AG08396 (cell line): ENCODE data around the gene XYLT1.

Experiments
- DNase-seq: peaks from one replicate; pipeline ENCODE4 v3.0.0; 2012; ENCODE audit warnings: low spot score, mixed read lengths

The XYLT1 gene

DNA sequence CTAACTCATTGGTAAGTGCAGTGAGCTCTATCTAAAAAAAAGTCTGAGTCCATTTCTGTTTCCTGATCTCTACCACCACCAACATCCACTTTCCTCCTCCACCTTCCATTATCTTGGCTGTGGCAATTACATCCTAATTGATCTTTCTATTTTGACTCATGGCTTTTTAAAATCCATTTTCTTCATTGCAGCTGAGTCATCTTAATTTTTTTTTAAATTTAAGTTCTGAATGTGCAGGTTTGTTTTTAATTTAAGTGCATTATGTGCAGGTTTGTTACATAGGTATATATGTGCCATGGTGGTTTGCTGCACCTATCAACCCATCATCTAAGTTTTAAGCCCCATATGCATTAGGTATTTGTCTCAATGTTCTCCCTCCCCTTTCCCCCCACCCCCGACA is 390.7 kb downstream of the XYLT1 start:
- DNase-seq = no peak

GRCh38 chr16:17078931-17079631 is 391.7 kb downstream of the XYLT1 start:
- DNase-seq = no peak

GRCh38 chr16:17076818-17077498 is 393.8 kb downstream of the XYLT1 start:
- no peak for DNase-seq

DNA sequence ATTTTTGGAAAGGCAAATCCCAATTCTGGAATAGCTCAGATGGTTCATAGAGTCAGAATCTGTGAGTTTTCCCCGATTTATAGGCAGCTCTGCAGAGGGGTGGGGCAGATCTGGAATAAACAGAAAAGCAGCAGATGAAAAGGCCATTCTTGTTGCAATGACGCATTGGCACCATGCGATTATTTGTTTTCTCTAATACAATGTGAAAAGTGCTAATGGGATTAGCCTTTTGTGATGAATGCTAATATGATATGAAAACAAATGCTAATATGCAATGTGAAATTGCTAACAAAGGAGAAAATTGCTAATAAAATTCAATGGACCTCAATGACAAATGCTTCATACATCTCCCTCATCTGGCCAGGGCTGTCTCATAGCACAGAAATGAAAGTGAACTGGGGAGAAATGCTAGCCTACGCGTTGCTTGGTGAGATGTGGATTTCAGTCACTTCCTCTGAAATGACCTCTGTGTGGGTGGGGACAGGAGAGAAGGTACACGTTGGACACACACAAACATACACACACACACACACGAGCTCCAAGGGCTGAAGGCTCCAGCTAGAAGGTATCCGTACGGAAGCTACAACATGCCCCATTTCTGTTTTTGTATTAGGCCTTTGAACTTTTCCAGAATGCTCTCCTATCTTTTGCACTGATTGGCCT is 394.5 kb downstream of the XYLT1 start:
- no peak for DNase-seq

DNA sequence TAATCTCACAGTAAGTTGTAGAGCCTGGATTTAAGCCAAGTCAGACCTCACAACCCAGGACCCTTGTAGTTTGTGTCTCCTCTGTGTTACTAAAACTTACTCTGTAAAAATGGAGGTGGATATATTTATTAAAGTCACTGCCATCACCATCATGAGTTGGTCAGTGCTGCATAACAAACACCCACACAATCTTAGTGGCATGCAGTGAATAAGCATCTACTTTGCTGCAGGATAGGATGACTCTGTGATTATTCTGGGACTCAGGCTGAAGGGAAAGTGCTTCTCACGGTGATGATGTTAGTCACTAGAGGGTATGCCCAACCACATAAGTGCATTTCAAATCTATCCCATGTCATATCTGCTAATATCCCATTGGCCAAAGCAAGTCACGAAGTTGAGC is 398.7 kb downstream of the XYLT1 start:
- DNase-seq = peak; percentile 39

- no peak for DNase-seq
Observed at GRCh38 chr16:17070882-17071592, 399.7 kb downstream of the XYLT1 start.

GRCh38 chr16:17069681-17070080 is 401.1 kb downstream of the XYLT1 start:
- DNase-seq = no peak

DNA sequence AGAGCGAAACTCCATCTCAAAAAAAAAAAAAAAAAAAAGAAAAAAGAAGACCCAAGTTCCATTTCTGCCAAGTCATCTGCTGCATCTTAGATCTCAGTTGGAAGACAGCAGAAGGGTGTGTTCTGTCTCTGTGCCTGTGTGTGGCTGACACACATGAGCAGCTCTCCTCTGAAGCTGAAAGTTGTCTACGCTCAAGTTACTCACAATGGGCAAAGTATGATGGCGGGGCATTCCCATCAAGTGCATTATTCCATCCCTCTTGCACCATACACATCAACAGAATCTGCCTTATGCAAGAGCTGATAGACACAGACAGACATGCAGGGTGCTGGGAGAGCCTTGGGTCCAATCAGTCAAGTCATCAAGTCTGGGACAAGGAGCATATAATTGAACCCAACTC is 402.2 kb downstream of the XYLT1 start:
- DNase-seq = no peak

- no peak for DNase-seq
Observed at GRCh38 chr16:17067882-17068281, 402.9 kb downstream of the XYLT1 start.

DNA sequence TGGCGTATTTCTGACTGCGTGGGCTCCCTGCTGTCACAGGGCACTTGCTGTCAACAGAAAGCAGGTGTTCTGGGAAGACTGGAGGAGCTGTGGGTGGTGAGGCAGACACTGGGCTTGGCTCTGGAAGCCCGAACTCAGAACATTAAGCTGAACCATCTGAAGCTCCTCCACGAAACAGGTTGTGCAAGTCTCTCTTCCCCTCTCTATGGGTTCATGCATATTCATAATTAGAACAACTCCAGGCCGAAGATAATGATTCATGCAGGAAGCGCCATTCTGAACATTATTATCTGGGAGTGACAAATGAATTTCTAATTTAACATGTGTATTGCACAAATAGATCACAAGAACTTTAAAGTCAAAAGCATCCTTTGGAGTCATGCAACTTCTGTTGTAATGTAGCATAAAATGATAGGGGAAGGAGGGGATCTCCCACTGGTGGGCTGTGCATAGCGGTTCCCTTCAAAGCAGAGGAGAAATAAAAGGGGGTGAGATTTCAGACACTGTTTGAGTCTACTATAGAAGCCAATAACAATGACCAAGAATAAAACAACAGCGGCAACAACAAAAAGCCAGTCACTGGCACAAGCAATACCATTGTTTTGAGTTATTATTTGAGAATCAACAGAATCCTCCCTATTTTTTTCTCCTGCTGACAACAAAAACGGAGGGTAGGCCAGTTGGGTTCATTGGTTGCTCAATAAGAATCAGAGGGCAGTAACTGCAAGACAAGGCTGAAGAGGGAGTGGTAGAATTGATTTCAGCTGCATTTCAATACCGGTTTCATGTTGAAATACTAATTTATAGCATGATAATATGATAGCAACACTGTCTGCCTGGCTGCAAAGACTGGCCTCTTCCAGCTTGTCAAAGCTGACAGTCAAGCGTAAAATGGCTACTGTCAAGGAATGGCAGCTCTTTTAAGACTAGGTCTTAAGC is 407.3 kb downstream of the XYLT1 start:
- DNase-seq = no peak

DNA sequence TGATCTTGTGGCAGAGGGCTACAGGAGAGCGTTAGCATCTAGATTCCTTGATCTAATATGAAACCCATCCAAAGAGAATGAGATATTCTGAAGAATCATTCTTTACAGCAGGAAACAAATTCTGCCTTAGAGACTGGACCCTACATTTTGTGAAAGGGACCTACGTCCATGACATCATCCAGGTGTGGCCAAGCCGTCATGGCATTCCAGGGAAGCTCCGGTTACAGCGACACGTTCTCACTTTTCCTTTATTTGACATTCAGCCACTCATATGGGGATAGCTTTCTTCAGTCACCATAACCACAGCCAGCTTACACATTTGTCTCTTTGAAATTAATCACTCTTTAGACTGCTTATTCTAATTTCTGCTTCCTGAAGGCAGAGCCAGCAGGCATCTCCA is 408.1 kb downstream of the XYLT1 start:
- no peak for DNase-seq

- DNase-seq = no peak
Observed at GRCh38 chr16:17061326-17061725, 409.4 kb downstream of the XYLT1 start.

GRCh38 chr16:17058471-17058870 is 412.3 kb downstream of the XYLT1 start:
- DNase-seq = no peak

DNA sequence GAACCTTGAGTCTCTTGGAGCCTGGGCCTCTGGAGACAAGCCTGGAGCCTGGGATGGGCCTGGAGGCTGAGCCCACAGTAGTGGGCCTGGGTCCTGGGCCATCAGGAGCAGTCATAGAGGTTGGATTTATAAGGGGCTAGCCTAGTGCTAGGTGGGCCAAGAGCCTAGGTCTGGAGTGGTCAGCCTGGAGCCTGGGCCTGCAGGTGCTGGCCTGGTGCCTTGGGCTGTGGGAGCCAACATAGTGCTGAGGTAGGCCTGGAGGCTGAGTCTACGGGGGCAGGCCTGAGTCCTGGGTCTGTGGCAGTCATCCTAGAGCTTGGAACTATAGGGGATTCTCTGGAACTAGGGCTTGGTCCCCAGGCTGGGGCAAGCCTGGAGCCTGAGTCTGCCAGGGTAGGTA is 414.1 kb downstream of the XYLT1 start:
- DNase-seq = no peak

DNA sequence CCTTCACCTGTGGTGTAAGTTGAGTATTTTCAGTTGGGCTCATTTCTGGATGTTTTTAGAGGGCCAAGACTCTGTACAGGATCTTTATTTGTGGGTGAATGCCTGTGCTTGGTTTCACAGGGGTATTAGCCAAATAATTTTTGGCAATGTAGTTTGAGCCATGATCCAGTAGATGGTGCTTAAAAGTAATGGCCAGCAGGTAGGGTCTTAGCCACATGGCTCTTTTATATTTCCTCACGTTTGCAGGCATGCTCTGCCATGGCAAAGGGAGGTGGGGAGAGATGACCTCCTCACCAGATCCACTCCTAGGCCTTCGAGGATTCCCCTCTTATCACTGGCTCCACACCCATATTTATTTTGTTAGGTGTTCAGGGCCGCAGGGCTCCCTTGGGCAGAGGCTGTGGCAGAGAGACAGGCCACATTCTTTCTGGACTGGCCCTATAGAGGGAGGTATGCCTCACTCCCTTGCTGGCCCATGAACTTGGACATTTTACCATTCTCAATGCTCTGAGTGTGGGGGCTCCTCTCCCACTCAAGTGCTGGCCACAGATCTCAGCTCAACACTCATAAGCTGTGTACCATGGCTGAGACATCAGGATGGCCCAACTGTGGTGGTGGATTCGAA is 417.1 kb downstream of the XYLT1 start:
- DNase-seq = no peak
